Lower lobe of right lung (tissue), 2 donors: ENCODE measurements around the gene BRF1. TPM values are rescaled to one million over a fixed set of nuclear protein-coding genes. Genes with fewer than 3 reads are reported as not detected.

Experiments
- ATAC-seq, 2 donors: fragments of 200-7000 bp; cut with Tn5 transposase; one replicate each; pipeline ENCODE4 v1.9.1; 2020 to 2022; ENCODE audit warnings: mild to moderate bottlenecking in 2 of 2, moderate library complexity in 2 of 2
- DNase-seq: peaks from one replicate; pipeline ENCODE4 v3.0.0-alpha.2; 2020
- H3K27ac ChIP-seq: fragments of 200-600 bp; one replicate; pipeline ENCODE4 v1.8.0; 2022
- H3K27me3 ChIP-seq: fragments of 200-600 bp; one replicate; pipeline ENCODE4 v1.8.0; 2022; ENCODE audit warnings: low read depth
- H3K36me3 ChIP-seq: fragments of 200-600 bp; one replicate; pipeline ENCODE4 v1.8.0; 2022; ENCODE audit warnings: mild to moderate bottlenecking
- H3K4me1 ChIP-seq: fragments of 200-600 bp; one replicate; pipeline ENCODE4 v1.8.0; 2022
- H3K4me3 ChIP-seq: fragments of 200-600 bp; one replicate; pipeline ENCODE4 v1.8.0; 2022; ENCODE audit warnings: mild to moderate bottlenecking
- H3K9me3 ChIP-seq: fragments of 200-600 bp; one replicate; pipeline ENCODE4 v1.8.0; 2022
- intact Hi-C: fragments of 100-400 bp; cut with DNase I; formaldehyde crosslinking; loops from one replicate; pipeline ENCODE4 v1.11.0; 2022
- total RNA-seq: library from RNA; stranded (reverse); fragmentation: NEBNext Ultra II Directional; extraction: Animal tissue kit (Norgen Biotek cat#: 25700); gene quantifications from one replicate; pipeline ENCODE4 v1.2.1, GENCODE V29; 2021
- TF ChIP-seq, protein P1 (sequence below): fragments of 200-600 bp; IDR thresholded peaks from one replicate; pipeline ENCODE4 v1.8.0; 2022; ENCODE audit warnings: antibody characterized with exemption, mild to moderate bottlenecking
- donor health status: DM: no; HTN: yes; CAD: no; lungs with severe emphysema.

The BRF1 gene
- total RNA-seq, 1 donor from 2014 or later: 35.7 TPM

- Histone ChIP-seq H3K9me3 (no peaks in the 10 kb centered on the region), H3K4me1 (peaks cover 65% of the 10 kb centered on the region), H3K4me3 (no peak overlapping the region), H3K27ac (no peak overlapping the region), H3K27me3 (peaks cover 31% of the 10 kb centered on the region), H3K36me3 (no peaks in the 10 kb centered on the region)
- TF ChIP-seq, protein P1, sequence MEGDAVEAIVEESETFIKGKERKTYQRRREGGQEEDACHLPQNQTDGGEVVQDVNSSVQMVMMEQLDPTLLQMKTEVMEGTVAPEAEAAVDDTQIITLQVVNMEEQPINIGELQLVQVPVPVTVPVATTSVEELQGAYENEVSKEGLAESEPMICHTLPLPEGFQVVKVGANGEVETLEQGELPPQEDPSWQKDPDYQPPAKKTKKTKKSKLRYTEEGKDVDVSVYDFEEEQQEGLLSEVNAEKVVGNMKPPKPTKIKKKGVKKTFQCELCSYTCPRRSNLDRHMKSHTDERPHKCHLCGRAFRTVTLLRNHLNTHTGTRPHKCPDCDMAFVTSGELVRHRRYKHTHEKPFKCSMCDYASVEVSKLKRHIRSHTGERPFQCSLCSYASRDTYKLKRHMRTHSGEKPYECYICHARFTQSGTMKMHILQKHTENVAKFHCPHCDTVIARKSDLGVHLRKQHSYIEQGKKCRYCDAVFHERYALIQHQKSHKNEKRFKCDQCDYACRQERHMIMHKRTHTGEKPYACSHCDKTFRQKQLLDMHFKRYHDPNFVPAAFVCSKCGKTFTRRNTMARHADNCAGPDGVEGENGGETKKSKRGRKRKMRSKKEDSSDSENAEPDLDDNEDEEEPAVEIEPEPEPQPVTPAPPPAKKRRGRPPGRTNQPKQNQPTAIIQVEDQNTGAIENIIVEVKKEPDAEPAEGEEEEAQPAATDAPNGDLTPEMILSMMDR: peak; percentile 98
- DNase-seq: peak; percentile 88
- intact Hi-C loops: no loop called here
- ATAC-seq: peak; percentile 71 to 74
Observed at GRCh38 chr14:105203057-105203531, 97.7 kb downstream of the BRF1 start.

DNA sequence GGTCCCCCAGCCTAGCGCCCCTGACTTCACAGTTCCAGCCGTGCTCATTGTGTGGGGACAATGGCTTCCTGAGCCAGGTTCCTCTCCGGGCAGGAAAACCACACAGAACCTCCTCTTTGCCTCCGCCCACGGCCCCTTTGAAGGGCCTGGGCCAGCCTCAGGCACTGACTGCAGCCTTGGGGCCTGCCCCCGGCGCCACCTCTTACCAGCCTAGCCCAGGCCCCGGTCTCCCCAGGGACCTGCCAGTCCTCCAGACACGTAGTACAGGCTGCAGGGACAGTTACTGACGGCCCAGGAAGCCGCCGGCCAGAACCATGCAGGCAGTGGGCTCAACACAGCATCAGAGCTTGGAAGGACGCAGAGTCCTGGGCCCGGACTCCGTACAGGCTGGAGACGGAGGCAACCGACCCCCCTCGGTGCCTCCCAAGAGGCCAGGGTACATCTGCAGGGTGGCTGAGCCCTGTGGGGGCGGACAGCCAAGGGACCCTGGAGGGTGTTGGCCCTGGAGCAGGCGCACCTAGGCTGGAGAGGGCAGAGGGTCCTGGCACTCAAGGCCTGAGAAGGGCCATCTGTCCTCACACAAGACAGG lies 98.8 kb downstream of the BRF1 start:
- DNase-seq: no peak
- Histone ChIP-seq H3K4me1 (peaks cover 76% of the 10 kb centered on the region), H3K36me3 (no peaks in the 10 kb centered on the region), H3K27me3 (peaks cover 40% of the 10 kb centered on the region), H3K4me3 (no peak overlapping the region), H3K27ac (peak overlapping the region; percentile 46), H3K9me3 (no peaks in the 10 kb centered on the region)
- peak; percentile 1 to 7 for ATAC-seq
- intact Hi-C loops: no loop called here
- TF ChIP-seq, protein P1: no peak

DNA sequence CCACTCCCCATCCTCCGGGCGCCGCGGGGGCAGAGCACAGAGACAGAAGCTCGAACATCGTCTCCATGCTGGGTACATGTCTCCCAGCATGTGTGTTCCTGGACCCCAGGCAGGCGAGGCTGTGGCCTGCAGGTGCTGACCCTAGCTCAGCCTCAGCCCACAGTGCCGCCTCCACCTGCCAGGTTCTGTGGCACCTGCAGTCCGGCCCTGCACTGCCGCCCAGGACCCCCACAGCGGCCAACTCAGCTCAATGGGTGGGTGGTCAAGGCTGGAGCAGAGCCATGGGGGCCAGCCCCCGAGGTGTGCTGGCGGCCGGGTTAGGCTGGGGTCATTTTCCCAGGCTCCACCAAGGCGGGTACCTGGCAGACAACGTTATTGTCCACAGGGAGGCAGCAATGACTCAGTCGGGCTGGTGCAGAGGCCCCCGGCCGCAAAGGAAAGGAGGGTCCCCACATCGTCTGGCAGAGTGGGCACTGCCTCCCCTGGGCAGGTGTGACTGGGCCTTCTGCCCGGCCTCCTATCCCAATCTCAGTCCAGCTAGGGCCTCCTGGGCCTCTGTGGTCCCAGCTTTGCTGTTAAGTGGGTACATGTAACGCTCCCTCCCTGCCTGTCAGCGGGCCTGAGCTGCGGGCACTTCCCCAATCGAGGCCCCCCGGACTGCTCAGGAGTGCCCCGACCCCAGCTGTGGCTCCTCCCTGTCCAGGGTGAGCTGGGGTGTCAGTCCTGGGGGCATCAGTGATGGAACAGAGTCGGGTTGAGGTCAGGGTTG lies 99.5 kb downstream of the BRF1 start:
- ATAC-seq: no peak
- no peak for DNase-seq
- TF ChIP-seq, protein P1: no peak
- peaks cover 46% of the 10 kb centered on the region for H3K27me3 ChIP-seq
- H3K27ac ChIP-seq: peak overlapping the region; percentile 46
- no peak overlapping the region for H3K4me3 ChIP-seq
- no peaks in the 10 kb centered on the region for H3K9me3 ChIP-seq
- intact Hi-C loops: no loop called here
- H3K36me3 ChIP-seq: no peaks in the 10 kb centered on the region
- H3K4me1 ChIP-seq: peaks cover 83% of the 10 kb centered on the region

- ATAC-seq: no peak
Observed at GRCh38 chr14:105200641-105201040, 100.2 kb downstream of the BRF1 start.

DNA sequence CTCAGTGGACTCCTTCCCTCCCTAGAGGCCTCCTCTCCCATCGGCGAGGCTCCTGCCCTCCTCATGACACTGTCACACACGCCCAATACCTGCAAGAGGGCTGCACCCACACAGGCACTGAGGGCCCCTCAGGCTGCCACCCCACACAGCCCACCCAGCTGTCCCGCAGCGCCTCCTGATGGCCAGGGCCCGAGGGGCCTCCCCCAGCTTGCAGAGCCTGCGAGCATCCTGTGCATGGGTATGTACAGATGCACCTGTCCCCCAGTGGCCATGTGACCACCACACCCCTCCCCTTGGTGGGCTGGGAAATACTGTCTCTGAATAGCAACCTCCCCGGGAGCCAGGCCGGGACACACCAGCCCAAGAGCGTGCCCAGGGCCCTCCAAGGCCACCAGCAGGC lies 100.7 kb downstream of the BRF1 start:
- no peak for DNase-seq
- peaks cover 84% of the 10 kb centered on the region for H3K4me1 ChIP-seq

More at GRCh38 chr14:105200641-105201040, 100.2 kb downstream of the BRF1 start:
- no peak for DNase-seq
- TF ChIP-seq, protein P1: no peak
- Histone ChIP-seq H3K27me3 (peaks cover 53% of the 10 kb centered on the region), H3K4me3 (no peak overlapping the region), H3K9me3 (no peaks in the 10 kb centered on the region), H3K4me1 (peaks cover 85% of the 10 kb centered on the region), H3K36me3 (no peaks in the 10 kb centered on the region), H3K27ac (no peak overlapping the region)
- intact Hi-C loops: no loop called here

More for the DNA sequence above, 100.7 kb downstream of the BRF1 start:
- H3K27ac ChIP-seq: no peak overlapping the region
- H3K36me3 ChIP-seq: no peaks in the 10 kb centered on the region
- TF ChIP-seq, protein P1: no peak
- H3K9me3 ChIP-seq: no peaks in the 10 kb centered on the region
- H3K4me3 ChIP-seq: no peak overlapping the region
- intact Hi-C loops: no loop called here
- ATAC-seq: no peak
- H3K27me3 ChIP-seq: peaks cover 59% of the 10 kb centered on the region
